Measurements from ENCODE around the gene TMX3.

GRCh38 chr18:68707646-68708045 is 7.3 kb downstream of the TMX3 start:
- TF ChIP-seq CTCF (IDR thresholded peaks at IDR 0.05): no peak
- TF ChIP-seq POLR2A (IDR thresholded peaks at IDR 0.05): no peak

Measured in testis (tissue), 2 donors.